ENCODE measurements around the gene TCF19.

- no peak for TF ChIP-seq GATA2 (IDR thresholded peaks at IDR 0.05; ENCODE audit: low read depth, low read length)
- no peak for TF ChIP-seq GATA3 (IDR thresholded peaks at IDR 0.05; ENCODE audit: low read depth, low read length)
These were observed 22.7 kb upstream of the TCF19 start for GRCh38 chr6:31135710-31136109.
